LoVo (cell line): Measurements from ENCODE around the gene PCP4L1.
A peak's percentile ranks its signal among the peaks of the same experiment; 100 is the strongest.

Experiments used
- DNase-seq: peaks from one replicate; pipeline ENCODE4 v3.0.0-alpha.2; 2016; ENCODE audit warnings: low spot score

The PCP4L1 gene

GRCh38 chr1:161273402-161273801, 14.9 kb downstream of the PCP4L1 start:
- no peak for DNase-seq

- no peak for DNase-seq
Measured at GRCh38 chr1:161274874-161275273, 16.3 kb downstream of the PCP4L1 start.

GRCh38 chr1:161282991-161283390, 24.4 kb downstream of the PCP4L1 start:
- DNase-seq = no peak

- no peak for DNase-seq
Measured at GRCh38 chr1:161285113-161285512, 26.6 kb downstream of the PCP4L1 start.

GRCh38 chr1:161285521-161285920, 27.0 kb downstream of the PCP4L1 start:
- DNase-seq = no peak

- DNase-seq = no peak
Measured at GRCh38 chr1:161287482-161288054, 29.0 kb downstream of the PCP4L1 start.

- DNase-seq = no peak
Measured at GRCh38 chr1:161290779-161291178, 32.2 kb downstream of the PCP4L1 start.

- no peak for DNase-seq
Measured at GRCh38 chr1:161297415-161297814, 38.9 kb downstream of the PCP4L1 start.

GRCh38 chr1:161298116-161298515, 39.6 kb downstream of the PCP4L1 start:
- DNase-seq = no peak

GRCh38 chr1:161299347-161299746, 40.8 kb downstream of the PCP4L1 start:
- no peak for DNase-seq

GRCh38 chr1:161300478-161300877, 41.9 kb downstream of the PCP4L1 start:
- DNase-seq = no peak

- no peak for DNase-seq
Measured at GRCh38 chr1:161304927-161305866, 46.7 kb downstream of the PCP4L1 start.

GRCh38 chr1:161305867-161306519, 47.4 kb downstream of the PCP4L1 start:
- no peak for DNase-seq

- no peak for DNase-seq
Measured at GRCh38 chr1:161307230-161307768, 48.8 kb downstream of the PCP4L1 start.

- DNase-seq = no peak
Measured at GRCh38 chr1:161307892-161308638, 49.5 kb downstream of the PCP4L1 start.

- DNase-seq = no peak
Measured at GRCh38 chr1:161309868-161310267, 51.3 kb downstream of the PCP4L1 start, which contains the start of gene MPZ. TSS of gene MPZ (minus strand) at chr1:161309968. CDS start at chr1:161309905, 63 bp downstream.

GRCh38 chr1:161311595-161312181, 53.1 kb downstream of the PCP4L1 start:
- no peak for DNase-seq

GRCh38 chr1:161313554-161314200, 55.1 kb downstream of the PCP4L1 start:
- no peak for DNase-seq

GRCh38 chr1:161314201-161314981, 55.8 kb downstream of the PCP4L1 start, which contains the start of gene SDHC:
TSS of gene SDHC (plus strand) at chr1:161314381. CDS start at chr1:161314406, 25 bp downstream.
- peak; percentile 85 for DNase-seq
